Activated T-cell treated with anti-CD3 and anti-CD28 coated beads, Interleukin-2, amount 50 U/mL, for 4 hours (primary cell): ENCODE data around the gene HDAC4. TPM values are rescaled to one million over a fixed set of nuclear protein-coding genes. Genes with fewer than 3 reads are reported as not detected.

ENCODE experiments used
- ATAC-seq, 2 donors: fragments of 200-7000 bp; cut with Tn5 transposase; one replicate each; pipeline ENCODE4 v1.10.0; 2021
- DNase-seq: peaks from one replicate; pipeline ENCODE4 v3.0.0-alpha.2; 2020
- H3K27me3 Mint-ChIP-seq: one replicate; pipeline ENCODE4 v1.8.0; 2021; ENCODE audit warnings: low read depth, mixed read lengths
- H3K36me3 Mint-ChIP-seq: one replicate; pipeline ENCODE4 v1.8.0; 2022; ENCODE audit warnings: mixed read lengths; ENCODE audit not compliant: insufficient read depth
- H3K4me1 Mint-ChIP-seq: one replicate; pipeline ENCODE4 v1.8.0; 2021; ENCODE audit warnings: low read depth, mixed read lengths
- H3K4me3 Mint-ChIP-seq: one replicate; pipeline ENCODE4 v1.8.0; 2021; ENCODE audit warnings: mild to moderate bottlenecking, moderate library complexity, mixed read lengths
- H3K9me3 Mint-ChIP-seq: one replicate; pipeline ENCODE4 v1.8.0; 2021; ENCODE audit warnings: mixed read lengths
- total RNA-seq, 3 donors: library from RNA; stranded (reverse); gene quantifications; one replicate each; pipeline ENCODE4 v1.2.1, GENCODE V29; 2021

Gene HDAC4
- total RNA-seq, 3 donors from 2014 or later, result 30.4 to 34.1 (median 31.9) TPM

DNA sequence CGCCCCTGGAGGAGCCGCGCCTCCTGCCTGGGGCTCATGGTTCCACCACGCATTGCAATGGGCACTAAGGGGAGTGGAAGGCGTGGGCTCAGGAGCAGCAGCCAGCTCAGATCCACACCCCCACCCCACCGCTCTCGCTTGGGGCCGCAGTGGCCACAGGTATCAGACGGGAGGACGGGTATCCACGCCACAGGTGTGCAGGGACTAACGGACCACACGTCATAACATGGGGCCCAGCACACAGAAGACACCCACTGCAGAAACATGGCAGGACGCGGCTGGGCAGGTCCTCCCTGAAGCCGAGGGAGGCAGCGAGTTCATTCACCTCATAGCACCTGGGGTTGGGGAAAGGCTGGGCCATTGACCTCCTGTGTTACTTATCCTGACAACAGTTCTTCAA, 13.0 kb downstream of the HDAC4 start:
- H3K4me3 Mint-ChIP-seq, result no peak overlapping the region
- H3K36me3 Mint-ChIP-seq, result peaks cover 16% of the 10 kb centered on the region
- no peaks in the 10 kb centered on the region for H3K9me3 Mint-ChIP-seq

GRCh38 chr2:239386872-239387445, 13.9 kb downstream of the HDAC4 start:
- H3K4me3 Mint-ChIP-seq, result no peak overlapping the region
- DNase-seq (no peak), ATAC-seq (no peak)
- no peaks in the 10 kb centered on the region for H3K27me3 Mint-ChIP-seq
- H3K36me3 Mint-ChIP-seq, result peaks cover 16% of the 10 kb centered on the region
- H3K9me3 Mint-ChIP-seq, result no peaks in the 10 kb centered on the region
- peaks cover 7% of the 10 kb centered on the region for H3K4me1 Mint-ChIP-seq

More for the DNA sequence above, 13.0 kb downstream of the HDAC4 start:
- Mint-ChIP-seq H3K4me1 (peaks cover 3% of the 10 kb centered on the region), H3K27me3 (no peaks in the 10 kb centered on the region)
- DNase-seq (no peak), ATAC-seq (no peak)

DNA sequence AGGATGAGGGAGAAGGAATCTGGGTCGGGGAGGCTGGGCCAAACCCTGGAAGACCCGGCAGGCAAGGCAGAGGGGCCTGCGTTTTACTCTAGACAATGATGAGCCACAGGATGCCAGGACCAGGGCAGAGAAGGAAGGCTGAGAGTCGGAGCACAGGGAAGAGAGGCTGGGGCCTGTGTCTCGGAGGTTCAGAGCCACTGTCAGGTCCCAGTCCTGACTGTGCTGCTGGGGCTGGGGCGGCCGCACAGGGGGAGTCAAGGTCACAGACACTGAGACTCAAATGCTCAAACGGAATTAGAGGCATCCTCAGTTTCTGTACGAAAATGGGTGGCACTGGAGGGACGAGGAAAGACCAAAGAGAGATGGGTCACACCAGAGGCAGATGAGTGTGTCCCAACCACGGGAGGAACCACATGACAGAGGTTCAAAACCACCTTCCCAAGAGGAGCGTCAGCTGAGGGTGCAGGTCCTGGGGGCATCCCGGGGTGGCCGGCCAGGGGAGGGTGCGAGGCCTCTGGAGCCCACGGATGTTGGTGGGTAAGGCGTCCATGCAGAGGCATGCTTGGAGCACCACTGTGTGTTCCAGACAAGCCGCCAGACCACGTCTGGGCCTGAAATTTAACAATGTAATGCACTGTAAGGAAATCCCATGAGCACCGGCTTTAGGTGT, 14.7 kb downstream of the HDAC4 start:
- DNase-seq (no peak), ATAC-seq (no peak)
- Mint-ChIP-seq H3K4me3 (no peak overlapping the region), H3K9me3 (no peaks in the 10 kb centered on the region), H3K4me1 (peaks cover 15% of the 10 kb centered on the region), H3K27me3 (no peaks in the 10 kb centered on the region), H3K36me3 (peaks cover 16% of the 10 kb centered on the region)

- Mint-ChIP-seq H3K27me3 (no peaks in the 10 kb centered on the region), H3K4me3 (no peak overlapping the region), H3K4me1 (peaks cover 22% of the 10 kb centered on the region), H3K36me3 (peaks cover 18% of the 10 kb centered on the region), H3K9me3 (no peaks in the 10 kb centered on the region)
- DNase-seq (no peak), ATAC-seq (no peak)
These were observed 15.5 kb downstream of the HDAC4 start for GRCh38 chr2:239385096-239386000.

- peaks cover 11% of the 10 kb centered on the region for H3K36me3 Mint-ChIP-seq
- ATAC-seq (no peak), DNase-seq (no peak)
- peaks cover 31% of the 10 kb centered on the region for H3K4me1 Mint-ChIP-seq
- no peak overlapping the region for H3K4me3 Mint-ChIP-seq
- H3K9me3 Mint-ChIP-seq, result no peaks in the 10 kb centered on the region
- H3K27me3 Mint-ChIP-seq, result no peaks in the 10 kb centered on the region
These were observed 17.1 kb downstream of the HDAC4 start for GRCh38 chr2:239383759-239384156.

GRCh38 chr2:239383036-239383758, 17.6 kb downstream of the HDAC4 start:
- H3K4me1 Mint-ChIP-seq, result peaks cover 32% of the 10 kb centered on the region
- DNase-seq, result no peak
- H3K27me3 Mint-ChIP-seq, result no peaks in the 10 kb centered on the region

DNA sequence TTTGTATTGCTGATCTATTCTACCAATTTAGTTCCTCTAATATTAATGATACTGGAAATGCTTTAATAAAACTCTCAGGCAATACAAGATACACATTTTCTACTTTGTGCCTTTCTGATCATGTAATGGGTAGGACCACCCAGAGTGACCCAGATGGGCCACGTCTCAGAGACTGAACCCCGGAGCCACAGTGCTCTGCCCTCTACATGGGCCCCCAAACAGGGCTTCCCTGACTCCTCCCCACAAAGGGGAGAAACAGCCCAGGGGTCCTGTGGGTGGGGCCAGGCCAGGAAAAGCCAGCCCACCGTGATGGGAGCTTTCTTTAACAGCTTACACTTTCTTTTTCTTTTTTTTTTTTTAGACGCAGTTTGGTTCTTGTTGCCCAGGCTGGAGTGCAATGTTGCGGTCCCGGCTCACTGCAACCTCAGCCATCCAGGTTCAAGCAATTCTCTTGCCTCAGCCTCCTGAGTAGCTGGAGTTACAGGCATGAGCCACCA, 18.4 kb downstream of the HDAC4 start:
- H3K9me3 Mint-ChIP-seq, result no peaks in the 10 kb centered on the region
- H3K4me3 Mint-ChIP-seq, result peak overlapping the region; percentile 13
- ATAC-seq, result no peak
- no peaks in the 10 kb centered on the region for H3K27me3 Mint-ChIP-seq
- H3K4me1 Mint-ChIP-seq, result peaks cover 32% of the 10 kb centered on the region
- DNase-seq, result no peak
- H3K36me3 Mint-ChIP-seq, result peaks cover 13% of the 10 kb centered on the region

More at GRCh38 chr2:239383036-239383758, 17.6 kb downstream of the HDAC4 start:
- ATAC-seq, result no peak
- H3K9me3 Mint-ChIP-seq, result no peaks in the 10 kb centered on the region
- peaks cover 11% of the 10 kb centered on the region for H3K36me3 Mint-ChIP-seq
- H3K4me3 Mint-ChIP-seq, result no peak overlapping the region

DNA sequence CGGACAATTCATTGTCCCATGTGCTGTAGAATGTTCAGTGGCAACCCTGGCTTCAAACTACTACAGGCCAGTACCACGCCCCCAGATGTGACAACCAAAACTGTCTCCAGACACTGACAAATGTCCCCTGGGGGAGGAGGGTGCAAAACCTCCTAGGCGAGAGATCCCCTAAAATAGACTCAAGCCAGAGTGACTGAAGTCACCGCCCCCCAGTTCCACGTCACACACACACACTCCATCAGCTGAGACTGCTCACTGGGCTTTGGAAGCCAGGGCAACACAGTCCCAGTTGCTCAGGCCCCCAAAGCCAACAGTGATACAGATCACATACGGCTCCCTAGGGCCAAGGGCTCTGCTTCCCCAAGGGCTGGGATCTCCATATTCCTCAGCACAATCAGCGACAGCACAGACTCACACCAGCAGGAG, 19.1 kb downstream of the HDAC4 start:
- peaks cover 11% of the 10 kb centered on the region for H3K36me3 Mint-ChIP-seq
- no peaks in the 10 kb centered on the region for H3K9me3 Mint-ChIP-seq
- DNase-seq (no peak), ATAC-seq (peak; percentile 12 to 26)
- H3K27me3 Mint-ChIP-seq, result no peaks in the 10 kb centered on the region
- peak overlapping the region; percentile 78 for H3K4me3 Mint-ChIP-seq
- peaks cover 32% of the 10 kb centered on the region for H3K4me1 Mint-ChIP-seq

GRCh38 chr2:239380831-239381708, 19.8 kb downstream of the HDAC4 start:
- peak; percentile 60 for DNase-seq
- Mint-ChIP-seq H3K9me3 (no peaks in the 10 kb centered on the region), H3K4me3 (peak overlapping the region; percentile 78), H3K36me3 (peaks cover 7% of the 10 kb centered on the region), H3K27me3 (no peaks in the 10 kb centered on the region), H3K4me1 (peaks cover 32% of the 10 kb centered on the region)
- peak; percentile 87 to 89 for ATAC-seq

DNA sequence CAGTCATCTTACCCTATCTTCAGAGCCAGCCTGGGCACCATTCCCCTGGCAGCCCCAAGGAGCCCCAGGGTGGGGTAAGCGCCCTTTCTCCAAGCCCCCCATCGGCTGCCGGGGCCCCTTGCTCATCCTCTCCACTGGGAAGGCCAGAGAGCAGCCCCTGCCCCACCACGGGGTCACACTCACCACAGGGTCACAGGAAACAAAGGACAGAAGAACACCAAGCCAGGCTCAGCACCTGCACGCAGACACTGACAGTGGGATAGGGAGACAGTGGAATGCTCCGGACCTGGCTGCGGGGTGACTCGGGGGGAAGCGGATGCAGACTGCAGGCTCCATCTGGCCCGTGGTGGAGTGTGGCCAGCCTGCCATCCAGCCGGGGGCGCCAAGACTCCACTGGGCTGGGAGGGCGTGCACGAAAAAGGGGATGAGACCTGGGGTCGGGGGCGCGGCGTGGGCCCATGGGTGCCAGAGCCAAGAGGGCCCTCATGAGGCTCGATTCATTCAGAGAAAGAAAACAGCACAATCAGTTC, 21.1 kb downstream of the HDAC4 start:
- Mint-ChIP-seq H3K9me3 (no peaks in the 10 kb centered on the region), H3K4me3 (no peak overlapping the region), H3K4me1 (peaks cover 32% of the 10 kb centered on the region), H3K27me3 (no peaks in the 10 kb centered on the region), H3K36me3 (peaks cover 4% of the 10 kb centered on the region)
- DNase-seq, result no peak
- ATAC-seq, result no peak

- Mint-ChIP-seq H3K4me3 (no peak overlapping the region), H3K9me3 (no peaks in the 10 kb centered on the region), H3K4me1 (peaks cover 32% of the 10 kb centered on the region), H3K27me3 (no peaks in the 10 kb centered on the region), H3K36me3 (peaks cover 4% of the 10 kb centered on the region)
- DNase-seq, result no peak
- ATAC-seq, result no peak
These were observed 21.7 kb downstream of the HDAC4 start for GRCh38 chr2:239378918-239379640.

GRCh38 chr2:239378021-239378917, 22.6 kb downstream of the HDAC4 start:
- Mint-ChIP-seq H3K27me3 (no peaks in the 10 kb centered on the region), H3K4me3 (no peak overlapping the region), H3K4me1 (peaks cover 30% of the 10 kb centered on the region), H3K36me3 (peaks cover 4% of the 10 kb centered on the region), H3K9me3 (no peaks in the 10 kb centered on the region)
- no peak for DNase-seq
- no peak for ATAC-seq
